HG03159 (cell line): ENCODE results near the gene KCNJ11.

Experiments
- ATAC-seq: cut with Tn5 transposase; IDR thresholded peaks from one replicate; pipeline ENCODE4 v1.9.1; 2021; ENCODE audit warnings: mild to moderate bottlenecking, moderate library complexity; ENCODE audit not compliant: unreplicated experiment

KCNJ11 gene

GRCh38 chr11:17392872-17393271, 4.4 kb upstream of the KCNJ11 start:
- ATAC-seq, result no peak

- no peak for ATAC-seq
Measured at GRCh38 chr11:17391493-17392355, 3.3 kb upstream of the KCNJ11 start.

- no peak for ATAC-seq
Measured at GRCh38 chr11:17389957-17390649, 1.6 kb upstream of the KCNJ11 start.

- peak; percentile 53 for ATAC-seq
Measured at GRCh38 chr11:17389211-17389956, 925 bp upstream of the KCNJ11 start.

GRCh38 chr11:17387811-17388210, 648 bp downstream of the KCNJ11 start:
- ATAC-seq, result no peak

- no peak for ATAC-seq
Measured at GRCh38 chr11:17387254-17387653, 1.2 kb downstream of the KCNJ11 start.

GRCh38 chr11:17386331-17387084, 2.0 kb downstream of the KCNJ11 start:
- peak; percentile 60 for ATAC-seq

- no peak for ATAC-seq
Measured at GRCh38 chr11:17385926-17386325, 2.5 kb downstream of the KCNJ11 start.

- ATAC-seq, result no peak
Measured at GRCh38 chr11:17385492-17385891, 3.0 kb downstream of the KCNJ11 start.

GRCh38 chr11:17384002-17384511, 4.4 kb downstream of the KCNJ11 start:
- ATAC-seq, result peak; percentile 57

- no peak for ATAC-seq
Measured at GRCh38 chr11:17383461-17383860, 5.0 kb downstream of the KCNJ11 start.

- ATAC-seq, result no peak
Measured at GRCh38 chr11:17382046-17382728, 6.3 kb downstream of the KCNJ11 start.

- no peak for ATAC-seq
Measured at GRCh38 chr11:17381156-17381555, 7.3 kb downstream of the KCNJ11 start.

- no peak for ATAC-seq
Measured at GRCh38 chr11:17379383-17380180, 8.9 kb downstream of the KCNJ11 start.

- no peak for ATAC-seq
Measured at GRCh38 chr11:17378655-17379054, 9.8 kb downstream of the KCNJ11 start.

GRCh38 chr11:17376493-17376892, 12.0 kb downstream of the KCNJ11 start:
- no peak for ATAC-seq

GRCh38 chr11:17375547-17375946, 12.9 kb downstream of the KCNJ11 start:
- ATAC-seq, result no peak

GRCh38 chr11:17371614-17372013, 16.8 kb downstream of the KCNJ11 start:
- no peak for ATAC-seq

- ATAC-seq, result no peak
Measured at GRCh38 chr11:17369684-17370243, 18.7 kb downstream of the KCNJ11 start.
